ENCODE results near the gene FBL.
"Not testable (repeated sequence)": the region's sequence is repeated elsewhere in the genome, so short reads cannot be mapped to it uniquely, and the experiment has no call there.

Gene FBL

DNA sequence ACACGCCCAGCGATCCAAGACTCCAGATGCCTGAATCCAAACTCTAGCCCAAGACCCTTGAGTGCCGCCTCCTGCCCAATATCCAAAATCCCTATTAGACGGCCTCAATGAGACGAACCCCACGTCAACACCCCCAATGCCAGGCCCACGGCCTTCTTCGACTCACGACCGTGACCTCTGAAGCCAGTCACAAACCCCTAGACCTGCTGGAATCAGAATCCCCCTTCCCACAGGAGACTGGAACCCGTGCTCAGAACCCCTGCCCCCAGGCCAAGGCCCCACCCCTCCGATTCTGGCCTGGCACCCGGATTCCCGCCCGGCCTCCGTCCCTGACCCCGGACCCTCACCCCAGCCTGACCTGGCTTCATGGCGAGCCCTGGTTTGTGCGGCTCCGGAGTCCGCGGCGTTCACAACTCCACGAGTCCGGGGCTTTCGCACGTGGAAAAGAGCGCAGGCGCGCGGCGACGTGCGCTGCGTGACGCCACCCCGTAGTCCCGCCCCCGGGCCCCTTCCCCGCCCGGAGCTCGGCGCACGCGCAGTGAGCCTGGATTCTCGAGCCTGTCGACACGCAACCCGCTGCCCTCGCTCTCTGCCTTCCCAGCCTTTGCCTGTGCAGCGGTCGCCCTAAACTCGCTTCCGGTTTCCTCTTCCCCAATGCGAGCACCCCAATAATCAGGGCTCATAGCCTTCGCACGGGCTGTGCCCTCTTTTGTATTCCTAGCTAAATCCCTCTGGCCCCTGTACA lies at the start of gene FBL:
FBL (minus strand) TSS at position 447 of the 745 bp plus-strand sequence; CDS start at position 368, 79 bp downstream.
- Mint-ChIP-seq H3K9me3 (no peaks in the 10 kb centered on the region), H3K4me3 (peak within 1 kb of the TSS; percentile 95), H3K4me1 (peaks cover 49% of the 10 kb centered on the region), H3K27me3 (no peaks in the 10 kb centered on the region), H3K36me3 (peaks cover 13% of the 10 kb centered on the region), H3K27ac (peak within 1 kb of the TSS; percentile 97)

DNA sequence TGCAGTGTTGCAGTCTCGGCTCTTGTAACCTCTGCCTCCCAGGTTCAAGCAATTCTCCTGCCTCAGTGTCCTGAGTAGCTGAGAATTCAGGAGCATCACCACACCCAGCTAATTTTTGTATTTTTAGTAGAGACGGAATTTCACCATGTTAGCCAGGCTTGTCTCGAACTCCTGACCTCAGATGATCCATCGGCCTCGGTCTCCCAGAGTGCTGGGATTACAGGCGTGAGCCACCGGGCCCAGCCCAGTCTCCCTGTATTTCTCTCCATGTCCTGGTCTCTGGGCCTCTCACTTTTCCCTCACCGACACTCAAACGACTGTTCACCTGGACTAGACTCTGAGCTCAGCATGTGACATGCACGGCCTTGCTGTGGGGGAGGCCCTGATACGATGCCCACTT lies 48.9 kb upstream of the FBL start:
- not testable (repeated sequence) for H3K36me3 Mint-ChIP-seq, H3K4me3 Mint-ChIP-seq, H3K4me1 Mint-ChIP-seq, H3K9me3 Mint-ChIP-seq, H3K27me3 Mint-ChIP-seq, H3K27ac Mint-ChIP-seq

DNA sequence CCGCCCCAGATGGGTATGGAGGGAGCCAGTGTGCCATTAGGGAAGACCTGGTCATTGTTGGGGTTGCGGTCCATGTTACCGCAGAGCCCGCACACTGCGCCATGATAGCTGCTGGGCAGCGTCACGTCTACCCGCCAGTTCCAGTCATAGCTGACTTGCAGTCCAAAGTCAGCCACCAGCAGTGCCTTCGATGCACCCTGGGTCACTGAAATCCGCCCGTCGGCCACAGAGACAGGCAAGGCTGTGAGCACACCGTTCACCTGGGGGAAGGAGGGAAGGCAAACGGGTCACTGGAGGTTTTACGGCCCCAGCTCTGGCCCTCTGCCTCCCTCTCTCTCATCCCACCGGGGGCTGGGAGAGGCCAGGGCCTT lies 48.0 kb upstream of the FBL start:
- H3K4me3 Mint-ChIP-seq, H3K27ac Mint-ChIP-seq, H3K27me3 Mint-ChIP-seq, H3K36me3 Mint-ChIP-seq, H3K9me3 Mint-ChIP-seq, H3K4me1 Mint-ChIP-seq: not testable (repeated sequence)

DNA sequence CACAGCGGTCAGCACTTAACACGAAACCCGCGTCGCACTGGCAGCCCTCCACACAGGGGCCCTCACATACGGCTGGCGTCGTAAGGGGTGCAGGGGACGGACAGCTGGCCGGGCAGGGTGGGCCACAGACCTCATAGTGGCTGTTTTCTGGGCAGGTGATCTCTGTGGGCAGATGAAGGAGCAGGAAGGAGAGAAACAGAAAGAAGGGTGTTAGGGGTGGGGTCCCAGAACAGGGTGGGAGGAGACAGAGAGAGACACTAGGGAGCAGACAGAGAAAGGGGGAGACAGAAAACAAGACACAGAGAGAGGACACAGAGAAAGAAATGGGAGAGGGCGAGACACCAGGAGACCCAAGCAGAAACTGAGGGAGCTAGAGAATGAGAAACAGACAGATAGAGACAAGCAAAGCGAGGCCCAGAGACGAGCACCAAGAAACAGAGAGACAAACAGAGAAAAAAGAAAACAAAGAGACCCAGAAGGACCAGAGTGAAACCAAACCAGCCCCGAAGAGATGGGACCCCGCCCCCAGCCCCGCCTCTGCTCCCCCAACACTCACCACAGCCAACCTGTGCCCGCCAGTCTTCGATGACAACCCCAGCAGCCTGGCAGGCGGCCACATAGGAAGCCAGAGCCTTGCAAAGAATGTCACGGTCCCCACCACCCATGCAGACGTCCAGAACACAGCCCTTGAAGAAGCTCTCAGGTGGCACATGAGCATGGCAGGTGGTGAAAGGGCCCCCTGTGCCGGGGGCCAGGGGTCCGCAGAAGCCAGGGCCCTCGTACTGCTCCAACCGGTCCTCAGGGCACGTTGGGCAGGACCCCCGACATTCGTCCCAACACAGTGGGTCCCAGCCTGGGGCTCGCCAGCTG lies 47.4 kb upstream of the FBL start:
- not testable (repeated sequence) for H3K36me3 Mint-ChIP-seq, H3K4me3 Mint-ChIP-seq, H3K4me1 Mint-ChIP-seq, H3K27me3 Mint-ChIP-seq, H3K27ac Mint-ChIP-seq, H3K9me3 Mint-ChIP-seq

DNA sequence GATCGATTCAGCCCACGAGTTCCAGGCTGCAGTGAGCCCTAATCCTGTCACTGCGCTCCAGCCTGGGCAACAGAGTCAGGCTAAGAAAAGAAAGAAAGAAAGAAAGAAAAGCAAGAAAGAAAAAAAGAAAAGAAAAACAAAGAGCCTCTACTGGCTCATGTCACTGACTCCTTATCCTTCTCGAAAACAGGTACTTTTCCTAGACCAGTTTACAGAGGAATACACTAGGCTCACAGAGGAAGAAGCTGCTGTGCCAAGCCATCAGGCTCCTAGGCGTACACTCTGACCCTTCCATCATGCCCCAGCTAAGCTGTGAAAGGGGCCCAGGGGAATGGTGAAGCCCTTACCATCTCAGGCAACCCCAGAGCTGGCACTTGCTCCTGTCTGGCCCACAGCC lies 46.3 kb upstream of the FBL start:
- H3K27me3 Mint-ChIP-seq, H3K36me3 Mint-ChIP-seq, H3K4me1 Mint-ChIP-seq, H3K27ac Mint-ChIP-seq, H3K9me3 Mint-ChIP-seq, H3K4me3 Mint-ChIP-seq: not testable (repeated sequence)

DNA sequence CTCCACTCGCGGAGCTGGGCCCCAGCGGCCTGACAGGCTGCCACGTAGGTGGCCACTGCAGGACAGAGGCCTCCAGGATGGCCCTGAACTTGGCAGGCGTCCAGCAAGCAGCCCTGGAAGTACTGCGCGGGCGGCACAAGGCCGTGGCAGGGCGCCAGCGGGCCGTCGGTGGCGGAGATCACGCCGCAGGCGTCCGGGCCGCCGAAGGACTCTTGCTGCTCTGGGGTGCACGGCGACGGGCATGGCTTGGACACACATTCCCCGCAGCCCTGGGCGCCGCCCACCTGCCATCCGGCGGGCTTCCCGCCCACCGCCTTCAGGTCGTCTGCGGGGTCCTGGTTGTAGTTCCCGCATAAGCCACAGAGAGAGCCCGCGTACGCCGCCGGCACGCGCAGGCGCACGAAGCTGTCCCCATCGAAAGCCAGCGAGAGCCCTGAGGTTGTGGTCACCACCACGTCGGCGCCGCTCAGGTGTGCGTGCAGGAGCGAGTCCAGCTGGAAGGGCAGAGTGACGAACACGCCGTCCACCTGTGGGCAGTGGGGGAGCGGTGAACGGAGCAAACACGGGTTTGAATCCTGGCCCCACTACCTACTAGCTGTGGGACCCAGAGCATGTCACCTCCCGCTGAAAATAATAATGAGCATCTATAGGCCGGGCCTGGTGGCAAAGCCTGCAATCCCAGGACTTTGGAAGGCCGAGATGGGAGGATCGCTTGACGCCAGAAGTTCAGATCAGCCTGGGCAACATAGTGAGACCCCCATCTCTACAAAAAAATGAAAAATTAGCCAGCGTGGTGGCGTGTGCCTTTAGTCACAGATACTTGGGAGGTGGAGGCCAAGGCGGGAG lies 45.7 kb upstream of the FBL start:
- H3K36me3 Mint-ChIP-seq, H3K4me1 Mint-ChIP-seq, H3K4me3 Mint-ChIP-seq, H3K27ac Mint-ChIP-seq, H3K27me3 Mint-ChIP-seq, H3K9me3 Mint-ChIP-seq: not testable (repeated sequence)

DNA sequence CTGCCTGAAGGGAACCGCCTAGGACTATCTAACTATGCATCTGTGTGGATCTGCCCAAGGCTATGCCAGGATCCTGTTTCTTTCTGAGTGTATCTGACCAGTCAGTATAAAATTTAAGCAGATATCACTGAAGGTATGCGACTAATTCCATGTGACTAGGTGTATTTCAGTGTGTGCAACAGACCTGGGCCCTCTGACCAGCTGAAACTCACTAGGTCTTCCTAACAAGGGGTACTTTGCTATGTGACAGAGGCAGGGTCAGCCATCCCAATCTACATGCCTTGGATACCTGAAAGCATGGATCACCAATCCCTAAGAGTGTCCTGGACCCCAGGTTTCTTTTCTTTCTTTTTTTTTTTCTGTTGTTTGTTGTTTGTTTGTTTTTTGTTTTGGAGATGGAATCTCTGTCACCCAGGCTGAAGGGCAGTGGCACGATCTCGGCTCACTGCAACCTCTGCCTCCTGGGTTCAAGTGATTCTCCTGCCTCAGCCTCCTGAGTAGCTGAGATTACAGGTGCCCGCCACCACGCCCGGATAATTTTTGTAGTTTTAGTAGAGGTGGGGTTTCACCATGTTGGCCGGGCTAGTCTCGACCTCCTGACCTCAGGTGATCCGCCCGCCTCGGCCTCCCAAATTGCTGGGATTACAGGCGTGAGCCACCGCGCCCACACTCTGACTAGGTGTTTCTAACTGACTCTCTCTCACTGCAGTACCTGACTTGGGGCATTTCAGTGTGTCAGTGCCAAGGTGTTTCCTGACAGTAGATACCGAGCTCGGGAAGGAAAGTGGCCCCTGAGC lies 44.8 kb upstream of the FBL start:
- no peak overlapping the region for H3K27ac Mint-ChIP-seq

DNA sequence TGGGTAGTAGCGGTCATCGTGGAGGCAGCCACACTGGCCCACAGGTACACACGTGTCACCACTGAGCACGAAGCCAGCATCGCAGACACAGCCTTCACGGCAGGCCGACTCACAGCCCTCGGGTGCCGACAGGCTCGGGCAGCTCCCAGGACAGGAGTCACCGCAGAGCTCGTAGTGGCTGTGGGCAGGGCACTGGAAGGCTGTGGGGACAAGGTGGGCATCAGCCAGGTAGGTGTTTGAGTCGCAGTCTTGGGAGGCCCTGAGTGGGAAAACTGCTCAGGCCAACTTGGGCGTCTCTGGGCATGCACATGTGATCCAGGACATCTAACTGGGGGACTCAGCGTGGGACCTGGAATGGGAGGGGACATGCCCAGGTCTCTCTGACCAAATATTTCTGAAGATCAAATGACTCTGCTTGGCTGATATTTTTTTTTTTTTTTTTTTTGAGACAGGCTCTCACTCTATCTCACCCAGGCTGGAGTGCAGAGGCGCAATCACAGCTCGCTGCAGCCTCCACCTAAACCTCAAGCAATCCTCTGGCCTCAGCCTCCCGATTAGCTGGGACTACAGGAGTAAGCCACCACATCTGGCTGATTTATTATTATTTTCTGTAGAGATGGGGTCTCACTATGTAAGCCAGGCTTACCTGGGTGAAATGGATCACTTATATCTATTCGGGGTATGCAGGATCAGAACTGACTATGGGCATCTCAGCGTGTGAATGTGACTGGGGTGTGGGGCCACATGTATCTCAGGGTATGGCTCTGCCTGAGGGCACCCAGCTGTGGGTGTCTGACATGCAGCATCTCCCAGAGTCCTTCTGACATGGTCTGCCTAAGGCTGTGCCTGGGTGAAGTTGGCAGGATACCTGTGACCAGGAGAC lies 43.9 kb upstream of the FBL start:
- H3K36me3 Mint-ChIP-seq, H3K27ac Mint-ChIP-seq, H3K4me1 Mint-ChIP-seq, H3K9me3 Mint-ChIP-seq, H3K27me3 Mint-ChIP-seq, H3K4me3 Mint-ChIP-seq: not testable (repeated sequence)

More for the DNA sequence above, 44.8 kb upstream of the FBL start:
- no peak overlapping the region for H3K4me3 Mint-ChIP-seq
- H3K36me3 Mint-ChIP-seq: peaks cover 2% of the 10 kb centered on the region
- no peaks in the 10 kb centered on the region for H3K4me1 Mint-ChIP-seq
- no peaks in the 10 kb centered on the region for H3K9me3 Mint-ChIP-seq
- no peaks in the 10 kb centered on the region for H3K27me3 Mint-ChIP-seq

DNA sequence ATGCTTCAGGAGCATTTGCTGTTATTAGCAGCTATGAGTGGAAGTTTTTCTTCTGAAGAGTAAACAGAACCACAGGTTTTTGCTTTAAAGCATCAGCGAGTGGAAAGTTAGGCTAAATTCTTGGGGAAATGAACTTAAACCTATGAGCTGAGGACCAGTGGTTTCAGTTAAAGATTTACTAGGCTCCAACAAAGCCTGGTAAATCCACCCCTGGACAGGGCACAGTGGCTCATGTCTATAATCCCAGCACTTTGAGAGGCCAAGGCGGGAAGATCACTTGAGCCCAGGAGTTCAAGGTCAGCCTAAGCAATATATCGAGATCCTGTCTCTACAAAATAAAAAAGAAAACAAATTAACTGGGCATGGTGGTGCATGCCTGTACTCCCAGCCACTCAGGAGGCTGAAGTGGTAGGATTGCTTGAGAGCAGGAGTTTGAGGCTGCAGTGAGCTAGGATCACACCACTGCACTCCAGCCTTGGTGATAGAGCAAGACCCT lies 41.3 kb upstream of the FBL start:
- not testable (repeated sequence) for H3K4me3 Mint-ChIP-seq, H3K27ac Mint-ChIP-seq, H3K9me3 Mint-ChIP-seq

GRCh38 chr19:39885821-39886554 lies 39.8 kb upstream of the FBL start:
- H3K27me3 Mint-ChIP-seq, H3K27ac Mint-ChIP-seq, H3K4me1 Mint-ChIP-seq, H3K4me3 Mint-ChIP-seq, H3K36me3 Mint-ChIP-seq, H3K9me3 Mint-ChIP-seq: not testable (repeated sequence)

More for the DNA sequence above, 41.3 kb upstream of the FBL start:
- not testable (repeated sequence) for H3K36me3 Mint-ChIP-seq, H3K27me3 Mint-ChIP-seq, H3K4me1 Mint-ChIP-seq

- not testable (repeated sequence) for H3K4me3 Mint-ChIP-seq, H3K27ac Mint-ChIP-seq, H3K36me3 Mint-ChIP-seq, H3K9me3 Mint-ChIP-seq, H3K4me1 Mint-ChIP-seq, H3K27me3 Mint-ChIP-seq
These were observed 38.5 kb upstream of the FBL start for GRCh38 chr19:39884721-39885120.

DNA sequence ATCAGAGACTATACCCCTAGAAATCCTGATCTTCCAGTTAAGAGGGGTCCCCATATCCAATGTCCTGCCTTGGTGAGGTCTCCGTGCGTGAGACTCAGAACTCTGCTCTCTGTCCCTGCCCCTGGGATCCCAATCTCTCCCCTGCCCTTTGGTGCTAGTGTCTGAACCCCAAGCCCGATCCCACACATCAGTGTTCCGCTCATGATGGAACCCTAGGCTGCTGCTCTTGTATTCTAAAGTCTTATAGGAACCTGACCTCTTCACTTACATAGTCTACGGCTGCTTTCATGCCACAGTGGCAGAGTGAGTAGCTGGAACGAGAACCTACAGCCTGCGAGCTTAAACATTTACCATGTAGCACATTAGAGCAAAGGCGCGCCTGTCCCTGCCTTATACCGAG lies 36.5 kb upstream of the FBL start:
- H3K4me1 Mint-ChIP-seq, H3K27ac Mint-ChIP-seq, H3K27me3 Mint-ChIP-seq: not testable (repeated sequence)

DNA sequence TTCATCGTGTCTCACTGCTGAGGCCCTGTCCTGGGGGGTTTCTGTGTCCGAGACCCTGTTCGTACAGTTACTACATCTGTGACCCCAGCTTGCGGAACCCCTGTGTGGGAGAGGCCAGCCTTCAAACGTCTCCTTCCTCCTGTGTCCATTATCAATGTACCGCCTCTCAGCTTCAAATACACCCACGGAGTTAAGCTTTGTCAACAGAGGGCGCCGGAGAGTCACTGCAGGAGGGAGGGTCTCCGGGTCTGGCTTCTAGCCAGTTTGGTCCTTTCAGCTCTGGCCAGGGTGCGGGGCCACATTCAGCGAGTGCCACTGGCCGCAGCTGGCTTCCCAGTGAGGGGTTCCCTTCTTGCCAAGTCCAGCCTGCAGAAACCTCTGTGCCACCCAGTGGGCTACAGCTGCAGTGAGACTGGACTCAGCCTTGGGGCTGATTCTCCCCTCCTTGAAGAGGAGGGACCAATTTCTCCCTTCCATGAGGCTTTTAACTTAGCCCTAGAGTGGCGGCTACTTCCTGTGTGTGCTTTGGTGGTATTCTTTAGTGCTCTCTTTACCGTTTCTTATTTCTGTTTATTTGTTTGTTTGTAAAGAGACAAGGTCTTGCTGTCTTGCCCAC lies 35.4 kb upstream of the FBL start:
- H3K9me3 Mint-ChIP-seq, H3K27ac Mint-ChIP-seq, H3K4me3 Mint-ChIP-seq, H3K27me3 Mint-ChIP-seq, H3K36me3 Mint-ChIP-seq, H3K4me1 Mint-ChIP-seq: not testable (repeated sequence)

More for the DNA sequence above, 36.5 kb upstream of the FBL start:
- not testable (repeated sequence) for H3K4me3 Mint-ChIP-seq, H3K9me3 Mint-ChIP-seq, H3K36me3 Mint-ChIP-seq

DNA sequence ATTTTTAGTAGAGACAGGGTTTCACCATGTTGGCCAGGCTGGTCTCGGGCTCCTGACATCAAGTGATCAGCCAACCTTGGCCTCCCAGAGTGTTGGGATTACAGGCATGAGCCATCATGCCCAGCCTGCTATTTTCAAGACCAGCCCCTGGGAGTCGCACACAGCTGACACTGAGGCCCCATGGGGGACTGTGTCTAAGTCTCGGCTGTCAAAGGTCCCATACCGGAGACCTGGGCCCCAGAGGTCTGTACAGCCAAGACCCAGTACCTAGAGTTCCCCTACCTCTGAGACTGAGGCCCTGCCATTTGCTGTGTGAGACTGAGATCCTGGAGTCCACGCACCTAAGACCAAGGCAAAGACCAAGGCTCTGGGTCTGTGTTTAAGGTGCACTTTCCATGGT lies 34.1 kb upstream of the FBL start:
- not testable (repeated sequence) for H3K4me3 Mint-ChIP-seq, H3K4me1 Mint-ChIP-seq, H3K9me3 Mint-ChIP-seq, H3K27me3 Mint-ChIP-seq, H3K27ac Mint-ChIP-seq, H3K36me3 Mint-ChIP-seq
